SK-N-DZ (cell line): ENCODE measurements around the gene SPIB. TPM values are rescaled to one million over a fixed set of nuclear protein-coding genes. Genes with fewer than 3 reads are reported as not detected.
A peak's percentile ranks its signal among the peaks of the same experiment; 100 is the strongest.
"Not testable (repeated sequence)": the region's sequence is repeated elsewhere in the genome, so short reads cannot be mapped to it uniquely, and the experiment has no call there.

Source experiments
- DNase-seq: peaks from one replicate; pipeline ENCODE4 v3.0.0-alpha.2; 2015; ENCODE audit warnings: low spot score
- polyA plus RNA-seq, 2 experiments: library from polyadenylated mRNA; depleted of rRNA; stranded (reverse); fragments of >200 nt; gene quantifications; 2 replicates each; pipeline ENCODE4 v1.2.3, GENCODE V29; 2014

Gene SPIB
- 2.7 TPM in 1 of 2 replicates, not detected in the other for polyA plus RNA-seq (2014; cell fraction: cytosol; rRNA removed)
- polyA plus RNA-seq (2014; cell fraction: nucleus; rRNA removed): 0.20 and 0.77 TPM in 2 replicates

- DNase-seq: no peak
Observed at GRCh38 chr19:50418176-50419021, at the start of gene SPIB. SPIB (plus strand) TSS chr19:50418938; CDS start chr19:50418963, 25 bp downstream.

- DNase-seq: no peak
Observed at GRCh38 chr19:50371914-50372475, 46.7 kb upstream of the SPIB start.

GRCh38 chr19:50376166-50377050 is 42.3 kb upstream of the SPIB start, which contains the start of gene NR1H2:
NR1H2 (plus strand) TSS chr19:50376457; CDS start chr19:50377606, 1,149 bp downstream.
- peak; percentile 94 for DNase-seq

GRCh38 chr19:50377051-50377461 is 41.7 kb upstream of the SPIB start:
- DNase-seq: peak; percentile 53

- DNase-seq: no peak
Observed at GRCh38 chr19:50377517-50377916, 41.2 kb upstream of the SPIB start.

GRCh38 chr19:50378169-50378862 is 40.4 kb upstream of the SPIB start:
- DNase-seq: no peak

- DNase-seq: no peak
Observed at GRCh38 chr19:50378863-50379236, 39.9 kb upstream of the SPIB start.

GRCh38 chr19:50379602-50380001 is 39.1 kb upstream of the SPIB start:
- DNase-seq: no peak

- DNase-seq: no peak
Observed at GRCh38 chr19:50380137-50380536, 38.6 kb upstream of the SPIB start.

GRCh38 chr19:50380751-50381151 is 38.0 kb upstream of the SPIB start:
- DNase-seq: no peak

- no peak for DNase-seq
Observed at GRCh38 chr19:50381881-50382729, 36.6 kb upstream of the SPIB start.

- no peak for DNase-seq
Observed at GRCh38 chr19:50383001-50383851, 35.5 kb upstream of the SPIB start.

GRCh38 chr19:50383852-50384684 is 34.7 kb upstream of the SPIB start, which contains the start of gene POLD1:
POLD1 (plus strand) TSS chr19:50384347; CDS start chr19:50398852, 14,505 bp downstream.
- peak; percentile 92 for DNase-seq

- no peak for DNase-seq
Observed at GRCh38 chr19:50384685-50385535, 33.8 kb upstream of the SPIB start.

- no peak for DNase-seq
Observed at GRCh38 chr19:50387176-50387867, 31.4 kb upstream of the SPIB start.

GRCh38 chr19:50387868-50388245 is 30.9 kb upstream of the SPIB start:
- DNase-seq: no peak

GRCh38 chr19:50390295-50390694 is 28.4 kb upstream of the SPIB start:
- DNase-seq: not testable (repeated sequence)
